Measurements from ENCODE around the gene PLET1.

The PLET1 gene

GRCh38 chr11:112238041-112238440 is 22.6 kb downstream of the PLET1 start:
- Histone ChIP-seq H3K4me3 (ENCODE audit: low read depth, low read length, poor library complexity, severe bottlenecking) (no peak overlapping the region), H3K9ac (ENCODE audit: low read length) (no peak overlapping the region), H3K27me3 (ENCODE audit: insufficient read depth, low read length) (no peaks in the 10 kb centered on the region), H3K27ac (ENCODE audit: low read depth, low read length, poor library complexity, severe bottlenecking) (no peak overlapping the region), H3F3A (ENCODE audit: insufficient read depth, low read length) (no peaks in the 10 kb centered on the region), H3K79me2 (ENCODE audit: insufficient read depth, low read length) (no peaks in the 10 kb centered on the region), H4K20me1 (ENCODE audit: insufficient read depth, low read length) (no peaks in the 10 kb centered on the region), H3K9me3 (ENCODE audit: low read length) (no peaks in the 10 kb centered on the region), H3K36me3 (ENCODE audit: insufficient read depth, low read length) (peaks cover 50% of the 10 kb centered on the region), H3K4me2 (ENCODE audit: low read length) (no peak overlapping the region), H3K4me1 (ENCODE audit: insufficient read depth, low read length, severe bottlenecking) (no peaks in the 10 kb centered on the region), H3K9me2 (ENCODE audit: low read depth, low read length) (no peaks in the 10 kb centered on the region), H2AFZ (ENCODE audit: low read length) (no peak overlapping the region)
- TF ChIP-seq EZH2 (IDR thresholded peaks at IDR 0.05; ENCODE audit: borderline replicate concordance, low read length) (no peak), CTCF (IDR thresholded peaks at IDR 0.05; ENCODE audit: low read length) (no peak)

- no peaks in the 10 kb centered on the region for H3F3A ChIP-seq (ENCODE audit: insufficient read depth, low read length)
- H3K27ac ChIP-seq (ENCODE audit: low read depth, low read length, poor library complexity, severe bottlenecking) = no peak overlapping the region
- H2AFZ ChIP-seq (ENCODE audit: low read length) = no peak overlapping the region
- no peak overlapping the region for H3K4me2 ChIP-seq (ENCODE audit: low read length)
- no peak overlapping the region for H3K9ac ChIP-seq (ENCODE audit: low read length)
- no peaks in the 10 kb centered on the region for H4K20me1 ChIP-seq (ENCODE audit: insufficient read depth, low read length)
- H3K79me2 ChIP-seq (ENCODE audit: insufficient read depth, low read length) = no peaks in the 10 kb centered on the region
- no peaks in the 10 kb centered on the region for H3K4me1 ChIP-seq (ENCODE audit: insufficient read depth, low read length, severe bottlenecking)
- TF ChIP-seq CTCF (IDR thresholded peaks at IDR 0.05; ENCODE audit: low read length) = no peak
- TF ChIP-seq EZH2 (IDR thresholded peaks at IDR 0.05; ENCODE audit: borderline replicate concordance, low read length) = no peak
- H3K27me3 ChIP-seq (ENCODE audit: insufficient read depth, low read length) = no peaks in the 10 kb centered on the region
- no peak overlapping the region for H3K4me3 ChIP-seq (ENCODE audit: low read depth, low read length, poor library complexity, severe bottlenecking)
- H3K9me2 ChIP-seq (ENCODE audit: low read depth, low read length) = no peaks in the 10 kb centered on the region
- H3K36me3 ChIP-seq (ENCODE audit: insufficient read depth, low read length) = peaks cover 56% of the 10 kb centered on the region
- H3K9me3 ChIP-seq (ENCODE audit: low read length) = no peaks in the 10 kb centered on the region
Observed at GRCh38 chr11:112237451-112237850, 23.2 kb downstream of the PLET1 start.

- H2AFZ ChIP-seq (ENCODE audit: low read length) = no peak overlapping the region
- H3K27ac ChIP-seq (ENCODE audit: low read depth, low read length, poor library complexity, severe bottlenecking) = no peak overlapping the region
- no peaks in the 10 kb centered on the region for H4K20me1 ChIP-seq (ENCODE audit: insufficient read depth, low read length)
- H3K4me3 ChIP-seq (ENCODE audit: low read depth, low read length, poor library complexity, severe bottlenecking) = no peak overlapping the region
- H3K4me1 ChIP-seq (ENCODE audit: insufficient read depth, low read length, severe bottlenecking) = no peaks in the 10 kb centered on the region
- peaks cover 62% of the 10 kb centered on the region for H3K36me3 ChIP-seq (ENCODE audit: insufficient read depth, low read length)
- no peaks in the 10 kb centered on the region for H3K79me2 ChIP-seq (ENCODE audit: insufficient read depth, low read length)
- no peak for TF ChIP-seq CTCF (IDR thresholded peaks at IDR 0.05; ENCODE audit: low read length)
- TF ChIP-seq EZH2 (IDR thresholded peaks at IDR 0.05; ENCODE audit: borderline replicate concordance, low read length) = no peak
- no peak overlapping the region for H3K4me2 ChIP-seq (ENCODE audit: low read length)
- H3K9me3 ChIP-seq (ENCODE audit: low read length) = no peaks in the 10 kb centered on the region
- H3K27me3 ChIP-seq (ENCODE audit: insufficient read depth, low read length) = no peaks in the 10 kb centered on the region
- no peaks in the 10 kb centered on the region for H3K9me2 ChIP-seq (ENCODE audit: low read depth, low read length)
- H3F3A ChIP-seq (ENCODE audit: insufficient read depth, low read length) = no peaks in the 10 kb centered on the region
- no peak overlapping the region for H3K9ac ChIP-seq (ENCODE audit: low read length)
Observed at GRCh38 chr11:112235750-112236390, 24.8 kb downstream of the PLET1 start.
